GM23338 (cell line): ENCODE data around the gene FASN. TPM values are rescaled to one million over a fixed set of nuclear protein-coding genes. Genes with fewer than 3 reads are reported as not detected.

Source experiments
- ATAC-seq: fragments of 200-7000 bp; cut with Tn5 transposase; 3 replicates; pipeline ENCODE4 v1.9.1; 2020
- DNase-seq: peaks from one replicate; pipeline ENCODE4 v3.0.0-alpha.2; 2015; ENCODE audit warnings: low spot score
- H2AFZ ChIP-seq: fragments of 200-600 bp; sonication (generic); 2 replicates; pipeline ENCODE4 v1.8.0; 2016; ENCODE audit warnings: antibody characterized with exemption, mild to moderate bottlenecking, moderate library complexity
- H3F3A ChIP-seq: fragments of 200-600 bp; sonication (generic); replicated peaks from 2 replicates; pipeline ENCODE4 v1.8.0; 2017; ENCODE audit warnings: antibody characterized with exemption, mixed run types, low read depth
- H3K27ac ChIP-seq: fragments of 200-600 bp; sonication (generic); 2 replicates; pipeline ENCODE4 v1.6.1; 2016; ENCODE audit warnings: low read depth
- H3K27me3 ChIP-seq: fragments of 200-600 bp; sonication (generic); 2 replicates; pipeline ENCODE4 v1.8.0; 2016; ENCODE audit warnings: mild to moderate bottlenecking, mixed run types, moderate library complexity; ENCODE audit not compliant: insufficient read depth
- H3K36me3 ChIP-seq: fragments of 200-600 bp; sonication (generic); 2 replicates; pipeline ENCODE4 v1.8.0; 2016; ENCODE audit warnings: mild to moderate bottlenecking; ENCODE audit not compliant: insufficient read depth
- H3K4me1 ChIP-seq: fragments of 200-600 bp; sonication (generic); 2 replicates; pipeline ENCODE4 v1.8.0; 2016; ENCODE audit warnings: mild to moderate bottlenecking, moderate library complexity; ENCODE audit not compliant: insufficient read depth
- H3K4me2 ChIP-seq: fragments of 200-600 bp; sonication (generic); 2 replicates; pipeline ENCODE4 v1.7.1; 2017; ENCODE audit warnings: mixed run types
- H3K4me3 ChIP-seq: fragments of 200-600 bp; sonication (generic); 2 replicates; pipeline ENCODE4 v1.6.1; 2016; ENCODE audit warnings: mixed run types
- H3K79me2 ChIP-seq: fragments of 200-600 bp; sonication (generic); replicated peaks from 2 replicates; pipeline ENCODE4 v1.8.0; 2017; ENCODE audit warnings: mild to moderate bottlenecking; ENCODE audit not compliant: insufficient read depth
- H3K9me2 ChIP-seq: fragments of 200-600 bp; sonication (generic); 2 replicates; pipeline ENCODE4 v1.8.0; 2017; ENCODE audit not compliant: insufficient read depth
- H4K20me1 ChIP-seq: fragments of 200-600 bp; sonication (generic); replicated peaks from 2 replicates; pipeline ENCODE4 v1.8.0; 2017; ENCODE audit warnings: mild to moderate bottlenecking; ENCODE audit not compliant: insufficient read depth
- H3K27ac Mint-ChIP-seq: 2 replicates; pipeline ENCODE4 v1.8.0; 2020; ENCODE audit warnings: inconsistent platforms, mild to moderate bottlenecking, moderate library complexity, mixed read lengths
- H3K27me3 Mint-ChIP-seq: 3 replicates; pipeline ENCODE4 v1.8.0; 2022; ENCODE audit warnings: low read depth, mild to moderate bottlenecking, moderate library complexity, mixed read lengths, inconsistent platforms; ENCODE audit not compliant: insufficient read depth, poor library complexity
- H3K36me3 Mint-ChIP-seq: 3 replicates; pipeline ENCODE4 v1.8.0; 2021; ENCODE audit warnings: low read depth, mild to moderate bottlenecking, inconsistent platforms, moderate library complexity, mixed read lengths
- H3K4me1 Mint-ChIP-seq: 3 replicates; pipeline ENCODE4 v1.8.0; 2020; ENCODE audit warnings: mild to moderate bottlenecking, inconsistent platforms, mixed read lengths
- H3K4me3 Mint-ChIP-seq: 3 replicates; pipeline ENCODE4 v1.8.0; 2021; ENCODE audit warnings: moderate library complexity, mild to moderate bottlenecking, inconsistent platforms, mixed read lengths
- H3K9me3 Mint-ChIP-seq: 3 replicates; pipeline ENCODE4 v1.8.0; 2020; ENCODE audit warnings: moderate library complexity, mild to moderate bottlenecking, inconsistent platforms, mixed read lengths
- CREB1 ChIP-seq: fragments of 250-450 bp; sonication (Bioruptor Pico); IDR thresholded peaks from 2 replicates; pipeline ENCODE4 v1.5.0; 2020; ENCODE audit warnings: low read depth, mild to moderate bottlenecking, moderate library complexity
- EZH2 ChIP-seq: fragments of 200-600 bp; sonication (generic); IDR thresholded peaks from one replicate; pipeline ENCODE4 v1.8.0; 2017; ENCODE audit warnings: antibody characterized with exemption, mild to moderate bottlenecking, low read depth; ENCODE audit not compliant: unreplicated experiment
- EZH2phosphoT487 ChIP-seq: fragments of 200-600 bp; sonication (generic); IDR thresholded peaks from one replicate; pipeline ENCODE4 v1.8.1; 2018; ENCODE audit warnings: antibody characterized with exemption; ENCODE audit not compliant: unreplicated experiment
- JUNB ChIP-seq: IDR thresholded peaks from one replicate; pipeline ENCODE4 v1.6.1; 2016; ENCODE audit warnings: antibody characterized with exemption; ENCODE audit not compliant: unreplicated experiment
- NANOG ChIP-seq: IDR thresholded peaks from 2 replicates; pipeline ENCODE4 v1.6.1; 2016; ENCODE audit warnings: antibody characterized with exemption, borderline replicate concordance
- POLR2AphosphoS5 ChIP-seq: IDR thresholded peaks from 2 replicates; pipeline ENCODE4 v1.6.1; 2016; ENCODE audit warnings: antibody characterized with exemption, low read depth
- STAT1 ChIP-seq: IDR thresholded peaks from one replicate; pipeline ENCODE4 v1.6.1; 2016; ENCODE audit warnings: antibody characterized with exemption; ENCODE audit not compliant: unreplicated experiment
- ZNF114 ChIP-seq: fragments of 250-450 bp; sonication (Bioruptor Pico); IDR thresholded peaks from 2 replicates; pipeline ENCODE4 v1.5.0; 2020; ENCODE audit warnings: mild to moderate bottlenecking, moderate library complexity
- ZNF331 ChIP-seq: fragments of 250-450 bp; sonication (Bioruptor Pico); IDR thresholded peaks from 2 replicates; pipeline ENCODE4 v1.5.0; 2020; ENCODE audit warnings: low read depth, mild to moderate bottlenecking, moderate library complexity
- polyA plus RNA-seq: library from polyadenylated mRNA; unstranded; fragments of >200 nt; fragmentation: Nextera tagmentation; extraction: Ambion mirVana; gene quantifications from 2 replicates; pipeline ENCODE4 v1.2.1, GENCODE V29; 2016
- total RNA-seq: library from RNA; depleted of rRNA; stranded (reverse); fragments of >200 nt; shearing (Covaris generic); gene quantifications from 2 replicates; pipeline ENCODE4 v1.2.3, GENCODE V29; 2014
- TF ChIP-seq, protein P1 (sequence below): IDR thresholded peaks from 2 replicates; pipeline ENCODE4 v1.6.1; 2016; ENCODE audit warnings: antibody characterized with exemption
- TF ChIP-seq, protein P2 (sequence below): IDR thresholded peaks from one replicate; pipeline ENCODE4 v1.6.1; 2018; ENCODE audit warnings: antibody characterized with exemption; ENCODE audit not compliant: unreplicated experiment
- TF ChIP-seq, protein P3 (sequence below), 2 experiments: fragments of 200-600 bp in 1 of 2; sonication (generic) in 1 of 2; conservative IDR thresholded peaks; 2 replicates each; pipeline versions ENCODE4 v1.5.1 to v1.6.1; 2016 to 2017; ENCODE audit warnings: antibody characterized with exemption in 2 of 2, low read depth in 2 of 2, mild to moderate bottlenecking in 2 of 2, moderate library complexity in 1 of 2
- TF ChIP-seq, protein P4 (sequence below): fragments of 250-450 bp; sonication (Bioruptor Pico); IDR thresholded peaks from 2 replicates; pipeline ENCODE4 v1.5.0; 2020; ENCODE audit warnings: mild to moderate bottlenecking, moderate library complexity

Gene FASN
- total and polyA plus RNA-seq, 2 experiments from 2014 or later = 120 to 849 TPM

DNA sequence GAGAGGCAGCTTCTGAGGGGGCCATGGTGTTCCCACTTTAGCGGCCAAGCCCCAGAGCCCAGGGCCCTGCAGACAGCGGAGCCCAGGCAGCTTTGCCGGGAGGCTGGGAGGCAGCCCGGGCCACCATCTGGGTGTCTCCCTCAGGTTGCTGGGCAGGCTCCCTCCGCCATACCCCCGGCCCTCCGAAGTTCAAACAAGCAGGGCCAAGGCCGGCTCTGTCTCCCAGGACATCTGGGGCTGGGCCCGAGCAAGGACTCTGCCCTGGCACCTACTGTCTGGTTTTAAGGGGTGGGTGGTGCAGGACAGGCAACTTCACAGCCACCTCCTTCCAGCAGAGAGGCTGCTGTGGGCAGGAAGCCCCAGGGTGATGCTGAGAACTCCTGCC, 35.1 kb downstream of the FASN start:
- TF ChIP-seq EZH2phosphoT487 (no peak), ZNF331 (CRISPR knock-in tag) (no peak), EZH2 (no peak), JUNB (no peak), NANOG (no peak), CREB1 (CRISPR knock-in tag) (no peak), POLR2AphosphoS5 (no peak), STAT1 (no peak), ZNF114 (CRISPR knock-in tag) (no peak)
- TF ChIP-seq, protein P1, sequence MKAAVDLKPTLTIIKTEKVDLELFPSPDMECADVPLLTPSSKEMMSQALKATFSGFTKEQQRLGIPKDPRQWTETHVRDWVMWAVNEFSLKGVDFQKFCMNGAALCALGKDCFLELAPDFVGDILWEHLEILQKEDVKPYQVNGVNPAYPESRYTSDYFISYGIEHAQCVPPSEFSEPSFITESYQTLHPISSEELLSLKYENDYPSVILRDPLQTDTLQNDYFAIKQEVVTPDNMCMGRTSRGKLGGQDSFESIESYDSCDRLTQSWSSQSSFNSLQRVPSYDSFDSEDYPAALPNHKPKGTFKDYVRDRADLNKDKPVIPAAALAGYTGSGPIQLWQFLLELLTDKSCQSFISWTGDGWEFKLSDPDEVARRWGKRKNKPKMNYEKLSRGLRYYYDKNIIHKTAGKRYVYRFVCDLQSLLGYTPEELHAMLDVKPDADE = no peak
- TF ChIP-seq, protein P2, sequence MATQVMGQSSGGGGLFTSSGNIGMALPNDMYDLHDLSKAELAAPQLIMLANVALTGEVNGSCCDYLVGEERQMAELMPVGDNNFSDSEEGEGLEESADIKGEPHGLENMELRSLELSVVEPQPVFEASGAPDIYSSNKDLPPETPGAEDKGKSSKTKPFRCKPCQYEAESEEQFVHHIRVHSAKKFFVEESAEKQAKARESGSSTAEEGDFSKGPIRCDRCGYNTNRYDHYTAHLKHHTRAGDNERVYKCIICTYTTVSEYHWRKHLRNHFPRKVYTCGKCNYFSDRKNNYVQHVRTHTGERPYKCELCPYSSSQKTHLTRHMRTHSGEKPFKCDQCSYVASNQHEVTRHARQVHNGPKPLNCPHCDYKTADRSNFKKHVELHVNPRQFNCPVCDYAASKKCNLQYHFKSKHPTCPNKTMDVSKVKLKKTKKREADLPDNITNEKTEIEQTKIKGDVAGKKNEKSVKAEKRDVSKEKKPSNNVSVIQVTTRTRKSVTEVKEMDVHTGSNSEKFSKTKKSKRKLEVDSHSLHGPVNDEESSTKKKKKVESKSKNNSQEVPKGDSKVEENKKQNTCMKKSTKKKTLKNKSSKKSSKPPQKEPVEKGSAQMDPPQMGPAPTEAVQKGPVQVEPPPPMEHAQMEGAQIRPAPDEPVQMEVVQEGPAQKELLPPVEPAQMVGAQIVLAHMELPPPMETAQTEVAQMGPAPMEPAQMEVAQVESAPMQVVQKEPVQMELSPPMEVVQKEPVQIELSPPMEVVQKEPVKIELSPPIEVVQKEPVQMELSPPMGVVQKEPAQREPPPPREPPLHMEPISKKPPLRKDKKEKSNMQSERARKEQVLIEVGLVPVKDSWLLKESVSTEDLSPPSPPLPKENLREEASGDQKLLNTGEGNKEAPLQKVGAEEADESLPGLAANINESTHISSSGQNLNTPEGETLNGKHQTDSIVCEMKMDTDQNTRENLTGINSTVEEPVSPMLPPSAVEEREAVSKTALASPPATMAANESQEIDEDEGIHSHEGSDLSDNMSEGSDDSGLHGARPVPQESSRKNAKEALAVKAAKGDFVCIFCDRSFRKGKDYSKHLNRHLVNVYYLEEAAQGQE = no peak
- TF ChIP-seq, protein P3, sequence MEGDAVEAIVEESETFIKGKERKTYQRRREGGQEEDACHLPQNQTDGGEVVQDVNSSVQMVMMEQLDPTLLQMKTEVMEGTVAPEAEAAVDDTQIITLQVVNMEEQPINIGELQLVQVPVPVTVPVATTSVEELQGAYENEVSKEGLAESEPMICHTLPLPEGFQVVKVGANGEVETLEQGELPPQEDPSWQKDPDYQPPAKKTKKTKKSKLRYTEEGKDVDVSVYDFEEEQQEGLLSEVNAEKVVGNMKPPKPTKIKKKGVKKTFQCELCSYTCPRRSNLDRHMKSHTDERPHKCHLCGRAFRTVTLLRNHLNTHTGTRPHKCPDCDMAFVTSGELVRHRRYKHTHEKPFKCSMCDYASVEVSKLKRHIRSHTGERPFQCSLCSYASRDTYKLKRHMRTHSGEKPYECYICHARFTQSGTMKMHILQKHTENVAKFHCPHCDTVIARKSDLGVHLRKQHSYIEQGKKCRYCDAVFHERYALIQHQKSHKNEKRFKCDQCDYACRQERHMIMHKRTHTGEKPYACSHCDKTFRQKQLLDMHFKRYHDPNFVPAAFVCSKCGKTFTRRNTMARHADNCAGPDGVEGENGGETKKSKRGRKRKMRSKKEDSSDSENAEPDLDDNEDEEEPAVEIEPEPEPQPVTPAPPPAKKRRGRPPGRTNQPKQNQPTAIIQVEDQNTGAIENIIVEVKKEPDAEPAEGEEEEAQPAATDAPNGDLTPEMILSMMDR (conservative IDR thresholded peaks at IDR 0.05; ENCODE audit: low read depth in 2 of 2) = no peak
- TF ChIP-seq, protein P4, sequence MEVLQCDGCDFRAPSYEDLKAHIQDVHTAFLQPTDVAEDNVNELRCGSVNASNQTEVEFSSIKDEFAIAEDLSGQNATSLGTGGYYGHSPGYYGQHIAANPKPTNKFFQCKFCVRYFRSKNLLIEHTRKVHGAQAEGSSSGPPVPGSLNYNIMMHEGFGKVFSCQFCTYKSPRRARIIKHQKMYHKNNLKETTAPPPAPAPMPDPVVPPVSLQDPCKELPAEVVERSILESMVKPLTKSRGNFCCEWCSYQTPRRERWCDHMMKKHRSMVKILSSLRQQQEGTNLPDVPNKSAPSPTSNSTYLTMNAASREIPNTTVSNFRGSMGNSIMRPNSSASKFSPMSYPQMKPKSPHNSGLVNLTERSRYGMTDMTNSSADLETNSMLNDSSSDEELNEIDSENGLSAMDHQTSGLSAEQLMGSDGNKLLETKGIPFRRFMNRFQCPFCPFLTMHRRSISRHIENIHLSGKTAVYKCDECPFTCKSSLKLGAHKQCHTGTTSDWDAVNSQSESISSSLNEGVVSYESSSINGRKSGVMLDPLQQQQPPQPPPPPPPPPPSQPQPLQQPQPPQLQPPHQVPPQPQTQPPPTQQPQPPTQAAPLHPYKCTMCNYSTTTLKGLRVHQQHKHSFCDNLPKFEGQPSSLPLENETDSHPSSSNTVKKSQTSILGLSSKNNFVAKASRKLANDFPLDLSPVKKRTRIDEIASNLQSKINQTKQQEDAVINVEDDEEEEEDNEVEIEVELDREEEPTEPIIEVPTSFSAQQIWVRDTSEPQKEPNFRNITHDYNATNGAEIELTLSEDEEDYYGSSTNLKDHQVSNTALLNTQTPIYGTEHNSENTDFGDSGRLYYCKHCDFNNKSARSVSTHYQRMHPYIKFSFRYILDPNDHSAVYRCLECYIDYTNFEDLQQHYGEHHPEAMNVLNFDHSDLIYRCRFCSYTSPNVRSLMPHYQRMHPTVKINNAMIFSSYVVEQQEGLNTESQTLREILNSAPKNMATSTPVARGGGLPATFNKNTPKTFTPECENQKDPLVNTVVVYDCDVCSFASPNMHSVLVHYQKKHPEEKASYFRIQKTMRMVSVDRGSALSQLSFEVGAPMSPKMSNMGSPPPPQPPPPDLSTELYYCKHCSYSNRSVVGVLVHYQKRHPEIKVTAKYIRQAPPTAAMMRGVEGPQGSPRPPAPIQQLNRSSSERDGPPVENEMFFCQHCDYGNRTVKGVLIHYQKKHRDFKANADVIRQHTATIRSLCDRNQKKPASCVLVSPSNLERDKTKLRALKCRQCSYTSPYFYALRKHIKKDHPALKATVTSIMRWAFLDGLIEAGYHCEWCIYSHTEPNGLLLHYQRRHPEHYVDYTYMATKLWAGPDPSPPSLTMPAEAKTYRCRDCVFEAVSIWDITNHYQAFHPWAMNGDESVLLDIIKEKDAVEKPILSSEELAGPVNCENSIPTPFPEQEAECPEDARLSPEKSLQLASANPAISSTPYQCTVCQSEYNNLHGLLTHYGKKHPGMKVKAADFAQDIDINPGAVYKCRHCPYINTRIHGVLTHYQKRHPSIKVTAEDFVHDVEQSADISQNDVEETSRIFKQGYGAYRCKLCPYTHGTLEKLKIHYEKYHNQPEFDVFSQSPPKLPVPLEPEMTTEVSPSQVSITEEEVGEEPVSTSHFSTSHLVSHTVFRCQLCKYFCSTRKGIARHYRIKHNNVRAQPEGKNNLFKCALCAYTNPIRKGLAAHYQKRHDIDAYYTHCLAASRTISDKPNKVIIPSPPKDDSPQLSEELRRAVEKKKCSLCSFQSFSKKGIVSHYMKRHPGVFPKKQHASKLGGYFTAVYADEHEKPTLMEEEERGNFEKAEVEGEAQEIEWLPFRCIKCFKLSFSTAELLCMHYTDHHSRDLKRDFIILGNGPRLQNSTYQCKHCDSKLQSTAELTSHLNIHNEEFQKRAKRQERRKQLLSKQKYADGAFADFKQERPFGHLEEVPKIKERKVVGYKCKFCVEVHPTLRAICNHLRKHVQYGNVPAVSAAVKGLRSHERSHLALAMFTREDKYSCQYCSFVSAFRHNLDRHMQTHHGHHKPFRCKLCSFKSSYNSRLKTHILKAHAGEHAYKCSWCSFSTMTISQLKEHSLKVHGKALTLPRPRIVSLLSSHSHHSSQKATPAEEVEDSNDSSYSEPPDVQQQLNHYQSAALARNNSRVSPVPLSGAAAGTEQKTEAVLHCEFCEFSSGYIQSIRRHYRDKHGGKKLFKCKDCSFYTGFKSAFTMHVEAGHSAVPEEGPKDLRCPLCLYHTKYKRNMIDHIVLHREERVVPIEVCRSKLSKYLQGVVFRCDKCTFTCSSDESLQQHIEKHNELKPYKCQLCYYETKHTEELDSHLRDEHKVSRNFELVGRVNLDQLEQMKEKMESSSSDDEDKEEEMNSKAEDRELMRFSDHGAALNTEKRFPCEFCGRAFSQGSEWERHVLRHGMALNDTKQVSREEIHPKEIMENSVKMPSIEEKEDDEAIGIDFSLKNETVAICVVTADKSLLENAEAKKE = no peak
- Histone ChIP-seq H3K27me3 (no peaks in the 10 kb centered on the region), H3K27ac (no peak overlapping the region), H3F3A (peaks cover 7% of the 10 kb centered on the region; the same call in 1 of the 2 replicates), H3K4me3 (no peak overlapping the region), H3K36me3 (no peaks in the 10 kb centered on the region), H3K79me2 (no peaks in the 10 kb centered on the region), H3K4me2 (no peak overlapping the region), H2AFZ (no peak overlapping the region), H4K20me1 (no peaks in the 10 kb centered on the region), H3K4me1 (no peaks in the 10 kb centered on the region), H3K9me2 (no peaks in the 10 kb centered on the region)
- DNase-seq (no peak), ATAC-seq (no peak)
- peaks cover 4% of the 10 kb centered on the region; the same call in 2 of the 3 replicates for H3K4me1 Mint-ChIP-seq
- H3K27ac Mint-ChIP-seq = no peak overlapping the region
- peaks cover 4% of the 10 kb centered on the region for H3K36me3 Mint-ChIP-seq
- H3K9me3 Mint-ChIP-seq = no peaks in the 10 kb centered on the region
- H3K27me3 Mint-ChIP-seq = peaks cover 7% of the 10 kb centered on the region
- H3K4me3 Mint-ChIP-seq = no peak overlapping the region
